Hematopoietic multipotent progenitor cell treated with erythropoietin and hydrocortisone succinate and interleukin-3 and kit ligand, for 15 days (in vitro differentiated cells): ENCODE results near the gene FGF3.
"Not testable (repeated sequence)": the region's sequence is repeated elsewhere in the genome, so short reads cannot be mapped to it uniquely, and the experiment has no call there.

ENCODE experiments used
- DNase-seq: peaks from one replicate; pipeline ENCODE4 v3.0.0-alpha.2; 2015; ENCODE audit warnings: low spot score

FGF3 gene

GRCh38 chr11:69770540-69770939, 48.7 kb downstream of the FGF3 start:
- DNase-seq = no peak

DNA sequence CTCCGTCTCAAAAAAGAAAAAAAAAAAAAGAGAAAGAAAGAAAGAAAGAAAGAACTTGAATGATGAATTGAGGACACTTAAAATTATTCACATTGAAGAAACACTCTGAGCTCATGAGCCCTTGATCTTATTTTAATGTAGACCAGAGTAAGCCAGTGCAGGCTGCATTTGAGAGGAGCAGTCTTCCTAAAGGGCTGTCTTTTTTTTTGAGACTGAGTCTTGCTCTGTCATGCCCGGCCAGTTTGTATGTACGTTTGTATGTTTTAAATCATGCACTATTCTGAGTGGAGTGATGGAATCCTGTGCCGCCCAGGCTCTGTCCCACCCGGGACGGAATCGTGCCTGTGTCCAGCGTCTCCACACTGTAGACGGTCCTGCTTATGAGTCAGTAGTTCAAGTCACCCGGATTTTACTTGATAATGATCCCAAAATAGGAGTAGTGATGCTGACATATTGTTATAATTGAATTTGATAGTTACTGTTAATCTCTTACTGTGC, 53.7 kb downstream of the FGF3 start:
- DNase-seq = no peak

DNA sequence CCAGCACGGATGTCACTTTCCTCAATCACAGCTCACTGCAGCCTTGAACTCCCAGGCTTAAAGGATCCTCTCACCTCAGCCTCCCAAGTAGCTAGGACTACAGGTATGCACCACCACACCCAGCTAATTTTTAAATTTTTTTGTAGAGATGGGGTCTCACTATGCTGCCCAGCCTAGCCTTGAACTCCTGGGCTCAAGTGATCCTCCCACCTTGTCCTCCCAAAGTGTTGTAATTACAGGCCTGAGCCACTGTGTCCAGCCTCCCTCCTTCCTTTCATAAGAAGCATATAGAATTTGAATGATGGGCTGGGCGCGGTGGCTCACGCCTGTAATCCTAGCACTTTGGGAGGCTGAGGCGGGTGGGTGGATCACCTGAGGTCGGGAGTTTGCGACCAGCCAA, 54.3 kb downstream of the FGF3 start:
- DNase-seq = not testable (repeated sequence)

- DNase-seq = no peak
These were observed 58.9 kb downstream of the FGF3 start for GRCh38 chr11:69760319-69760718.
